ENCODE results near the gene SKIDA1.

The SKIDA1 gene

GRCh38 chr10:21499701-21500577 lies 25.5 kb downstream of the SKIDA1 start:
- peak in 1 of 2 experiments; percentile 21 for DNase-seq

GRCh38 chr10:21498986-21499385 lies 26.5 kb downstream of the SKIDA1 start:
- no peak for DNase-seq

- DNase-seq = no peak
Observed at GRCh38 chr10:21498377-21498776, 27.1 kb downstream of the SKIDA1 start.

GRCh38 chr10:21497177-21497807 lies 28.2 kb downstream of the SKIDA1 start:
- DNase-seq = peak; percentile 10 to 34

- peak; percentile 48 to 52 for DNase-seq
Observed at GRCh38 chr10:21496343-21497176, 28.9 kb downstream of the SKIDA1 start.

GRCh38 chr10:21495752-21496342 lies 29.6 kb downstream of the SKIDA1 start:
- DNase-seq = peak; percentile 81 to 92

GRCh38 chr10:21495002-21495751 lies 30.3 kb downstream of the SKIDA1 start:
- no peak for DNase-seq

GRCh38 chr10:21494191-21495001 lies 31.1 kb downstream of the SKIDA1 start:
- DNase-seq = peak in 1 of 2 experiments; percentile 2

- no peak for DNase-seq
Observed at GRCh38 chr10:21493784-21494183, 31.7 kb downstream of the SKIDA1 start.

- DNase-seq = no peak
Observed at GRCh38 chr10:21492421-21492820, 33.1 kb downstream of the SKIDA1 start.

- no peak for DNase-seq
Observed at GRCh38 chr10:21490711-21491105, 34.8 kb downstream of the SKIDA1 start.

GRCh38 chr10:21490028-21490710 lies 35.3 kb downstream of the SKIDA1 start:
- no peak for DNase-seq

- DNase-seq = no peak
Observed at GRCh38 chr10:21488957-21489446, 36.5 kb downstream of the SKIDA1 start.

GRCh38 chr10:21488246-21488956 lies 37.1 kb downstream of the SKIDA1 start:
- no peak for DNase-seq

GRCh38 chr10:21487416-21488180 lies 37.9 kb downstream of the SKIDA1 start:
- DNase-seq = no peak

- no peak for DNase-seq
Observed at GRCh38 chr10:21482821-21483220, 42.7 kb downstream of the SKIDA1 start.

- DNase-seq = no peak
Observed at GRCh38 chr10:21481407-21481806, 44.1 kb downstream of the SKIDA1 start.

- no peak for DNase-seq
Observed at GRCh38 chr10:21479570-21480315, 45.7 kb downstream of the SKIDA1 start.

Data from stimulated activated CD4-positive, alpha-beta T cell treated with anti-CD3 and anti-CD28 coated beads, Interleukin-4, amount 100 ng/mL, for 4 hours (primary cell).